Activated naive CD4-positive, alpha-beta T cell (primary cell): ENCODE measurements around the gene OSBPL3.
"Not testable (repeated sequence)": the region's sequence is repeated elsewhere in the genome, so short reads cannot be mapped to it uniquely, and the experiment has no call there.

ENCODE experiments used
- DNase-seq, 4 experiments: peaks; one replicate each; lab custom pipeline; 2025; lab: John Stamatoyannopoulos, UW

OSBPL3 gene

GRCh38 chr7:24920451-24921361 lies 59.3 kb downstream of the OSBPL3 start:
- DNase-seq = no peak

GRCh38 chr7:24917510-24918239 lies 62.3 kb downstream of the OSBPL3 start:
- no peak for DNase-seq

- no peak for DNase-seq
Observed at GRCh38 chr7:24916463-24917040, 63.4 kb downstream of the OSBPL3 start.

- no peak for DNase-seq
Observed at GRCh38 chr7:24914465-24914859, 65.5 kb downstream of the OSBPL3 start.

GRCh38 chr7:24913801-24914464 lies 66.0 kb downstream of the OSBPL3 start:
- DNase-seq = no peak

- DNase-seq = no peak
Observed at GRCh38 chr7:24912874-24913514, 67.0 kb downstream of the OSBPL3 start.

GRCh38 chr7:24912424-24912823 lies 67.6 kb downstream of the OSBPL3 start:
- DNase-seq = no peak

GRCh38 chr7:24911213-24911603 lies 68.8 kb downstream of the OSBPL3 start:
- DNase-seq = no peak

- no peak for DNase-seq
Observed at GRCh38 chr7:24910551-24911212, 69.3 kb downstream of the OSBPL3 start.

- DNase-seq = no peak
Observed at GRCh38 chr7:24908727-24909126, 71.3 kb downstream of the OSBPL3 start.

GRCh38 chr7:24908166-24908565 lies 71.8 kb downstream of the OSBPL3 start:
- no peak for DNase-seq

GRCh38 chr7:24907311-24907886 lies 72.6 kb downstream of the OSBPL3 start:
- no peak for DNase-seq

GRCh38 chr7:24905996-24906770 lies 73.8 kb downstream of the OSBPL3 start:
- no peak for DNase-seq

GRCh38 chr7:24903992-24904391 lies 76.0 kb downstream of the OSBPL3 start:
- not testable (repeated sequence) for DNase-seq

- DNase-seq = no peak
Observed at GRCh38 chr7:24903559-24903958, 76.4 kb downstream of the OSBPL3 start.

- DNase-seq = no peak
Observed at GRCh38 chr7:24902931-24903330, 77.0 kb downstream of the OSBPL3 start.

- no peak for DNase-seq
Observed at GRCh38 chr7:24902276-24902675, 77.7 kb downstream of the OSBPL3 start.

GRCh38 chr7:24899905-24900304 lies 80.1 kb downstream of the OSBPL3 start:
- DNase-seq = no peak

GRCh38 chr7:24899161-24899560 lies 80.8 kb downstream of the OSBPL3 start:
- DNase-seq = no peak

- DNase-seq = no peak
Observed at GRCh38 chr7:24898691-24899090, 81.3 kb downstream of the OSBPL3 start.
